8988T (cell line): ENCODE results near the gene SCUBE1.

Source experiments
- DNase-seq: peaks from one replicate; pipeline ENCODE4 v3.0.0; 2011

SCUBE1 gene

DNA sequence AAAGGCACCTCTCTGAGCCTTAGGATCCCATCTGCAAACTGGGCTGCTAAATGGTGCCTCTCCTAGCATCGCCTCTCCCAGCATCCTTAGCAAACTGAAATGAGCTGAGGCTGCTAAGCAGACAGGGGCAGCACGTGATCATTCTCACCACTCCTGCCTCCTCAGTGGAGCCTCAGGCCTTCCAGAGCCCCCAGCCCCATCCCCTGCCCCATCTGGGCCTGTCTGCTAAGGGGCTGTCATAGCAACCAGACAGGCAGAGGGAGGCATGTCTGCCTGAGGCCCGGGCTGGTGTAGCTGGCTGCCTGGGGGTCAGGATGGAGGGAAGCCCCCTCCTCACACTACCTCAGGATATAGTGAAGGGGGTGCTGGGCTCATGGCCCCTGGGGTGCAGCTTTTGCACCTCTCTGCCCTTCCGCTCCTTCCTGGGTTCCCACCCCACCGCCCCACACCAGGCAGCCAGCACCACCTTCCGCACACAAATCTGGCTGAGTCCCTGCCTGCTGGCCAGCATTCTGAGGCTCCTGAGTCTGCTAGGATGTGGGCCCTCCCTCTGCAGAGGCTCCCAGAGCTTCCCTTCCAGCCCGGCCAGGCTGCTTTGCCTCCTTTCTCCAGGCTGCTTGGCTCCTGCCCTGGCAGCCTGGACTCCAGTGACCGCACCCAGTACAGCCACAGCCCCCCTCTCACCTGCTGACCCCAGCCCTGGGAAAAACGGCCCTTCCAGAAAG lies 108.7 kb downstream of the SCUBE1 start:
- DNase-seq = no peak

DNA sequence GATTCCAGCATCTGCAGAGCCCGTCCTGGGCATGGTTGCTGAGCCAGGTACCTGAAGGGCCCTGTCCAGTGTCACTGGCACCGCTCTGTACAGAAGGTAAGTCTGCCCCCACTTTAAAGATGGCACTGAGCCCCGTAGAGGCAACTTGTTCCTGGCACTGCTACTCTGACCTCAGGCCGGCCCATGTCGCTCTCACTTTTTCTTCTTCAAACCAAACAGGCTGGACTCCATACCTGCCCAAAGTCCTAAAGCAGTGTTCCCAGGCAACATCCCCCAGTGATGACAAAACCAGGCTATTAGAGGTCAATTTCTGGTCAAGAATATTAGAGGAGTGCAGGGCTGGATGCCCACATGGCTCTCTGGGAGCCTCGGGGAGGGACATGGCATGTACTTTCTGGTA lies 109.6 kb downstream of the SCUBE1 start:
- DNase-seq = no peak

DNA sequence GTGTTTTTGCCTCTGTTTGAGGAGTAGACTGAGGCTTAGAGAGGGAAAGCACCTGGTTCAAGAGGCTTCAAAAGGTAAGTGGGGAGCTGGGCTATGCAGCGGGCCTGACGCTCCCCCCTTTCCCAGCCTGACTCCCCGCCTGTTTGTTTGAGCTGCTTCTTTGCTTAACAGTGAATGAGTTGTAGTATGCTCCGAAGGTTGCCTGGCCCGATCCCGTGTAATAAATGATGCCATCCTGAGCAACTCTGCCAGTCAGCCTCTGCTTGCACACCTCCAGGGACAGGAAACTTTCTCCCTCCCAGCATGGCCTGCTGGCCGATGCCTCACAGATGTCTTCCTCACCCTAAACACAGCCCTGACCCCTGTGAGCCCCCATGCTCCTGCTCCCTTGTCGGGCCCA lies 110.7 kb downstream of the SCUBE1 start:
- DNase-seq = no peak

DNA sequence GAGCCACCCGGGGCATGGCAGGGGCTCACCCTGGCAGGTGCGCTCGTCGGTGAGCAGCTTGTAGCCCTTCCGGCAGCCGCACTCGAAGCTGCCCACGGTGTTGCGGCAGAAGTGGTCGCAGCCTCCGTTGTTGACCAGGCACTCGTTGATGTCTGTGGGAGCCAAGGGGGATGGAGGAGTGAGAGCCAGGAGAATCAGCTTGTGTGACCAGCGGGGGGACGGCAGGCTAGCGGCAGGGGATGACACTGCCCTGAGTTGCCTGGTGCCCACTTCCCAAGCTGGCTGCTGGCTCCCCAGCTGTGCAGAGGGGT lies 111.5 kb downstream of the SCUBE1 start:
- no peak for DNase-seq

DNA sequence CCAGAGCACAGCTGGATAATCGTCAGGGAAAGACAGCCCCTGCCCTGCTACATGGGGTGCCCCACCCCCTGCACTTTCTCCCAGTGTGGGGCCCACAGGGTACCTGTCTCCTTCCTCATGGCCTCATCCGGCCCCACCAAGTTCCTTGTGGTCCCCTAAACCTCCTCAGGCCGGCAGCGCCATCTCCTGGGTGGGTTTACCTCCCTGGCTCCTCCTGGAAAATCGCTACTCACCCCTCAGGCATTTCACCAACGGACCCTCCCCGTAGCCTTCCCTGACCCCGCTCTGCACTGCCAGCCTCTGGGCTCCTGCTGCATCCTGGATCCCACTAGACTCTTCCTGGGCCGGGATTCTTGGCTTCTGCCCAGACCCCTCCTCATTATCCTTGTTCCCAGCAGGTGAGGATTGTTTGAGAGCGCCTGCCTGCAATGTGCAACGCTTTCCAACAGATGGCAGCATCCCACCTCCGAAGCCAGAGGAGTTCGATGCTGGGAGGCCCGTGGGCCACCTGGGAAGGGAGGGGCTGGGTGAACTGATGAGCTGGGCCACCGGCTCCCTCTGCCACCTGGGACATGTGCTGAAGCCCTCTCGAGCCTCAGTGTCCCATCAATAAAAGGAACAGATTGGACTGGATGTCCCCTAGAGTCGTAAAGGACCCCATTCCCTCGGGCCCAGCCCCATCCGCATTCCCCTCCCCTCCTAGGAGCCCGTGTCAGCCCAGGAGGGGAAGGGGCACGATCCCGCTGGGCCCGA lies 112.0 kb downstream of the SCUBE1 start:
- DNase-seq = peak; percentile 87

DNA sequence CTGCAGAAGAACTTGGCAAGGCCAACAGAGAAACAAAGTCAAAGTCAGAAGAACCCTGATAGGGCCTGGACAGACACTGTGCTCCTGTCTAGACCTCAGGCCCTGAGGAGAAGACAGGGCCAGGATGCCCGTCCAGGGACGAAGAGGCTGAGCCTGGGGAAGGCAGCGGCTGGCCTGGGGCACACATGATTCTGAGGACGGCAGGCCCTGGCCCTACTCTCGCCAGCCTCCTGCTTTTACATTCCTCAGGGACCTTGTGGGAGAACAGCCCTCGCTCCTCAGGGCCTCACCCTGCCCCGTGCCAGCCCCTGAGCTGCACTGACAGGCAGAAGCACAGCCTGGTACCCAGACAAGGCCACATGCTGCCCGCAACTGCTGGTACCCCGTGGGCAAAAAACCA lies 112.6 kb downstream of the SCUBE1 start:
- DNase-seq = no peak

DNA sequence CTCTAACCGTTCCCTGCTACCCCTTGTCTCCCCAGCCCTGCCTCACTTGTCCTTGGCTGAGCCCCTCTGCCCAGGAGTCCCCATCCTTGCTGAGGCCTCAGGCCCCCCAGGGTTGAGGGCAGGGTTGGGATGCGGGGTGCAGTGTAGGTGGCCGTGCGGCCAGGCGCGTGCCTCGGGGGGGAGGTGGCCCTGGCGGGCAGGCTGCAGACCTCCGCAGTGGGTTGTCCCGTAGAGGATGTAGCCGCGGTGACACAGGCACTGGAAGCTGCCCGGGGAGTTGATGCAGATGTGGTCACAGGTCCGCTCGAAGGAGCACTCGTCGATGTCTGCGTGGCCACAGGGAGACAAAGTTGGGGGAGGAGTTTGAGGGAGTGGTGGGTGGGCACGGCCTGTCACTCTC lies 114.3 kb downstream of the SCUBE1 start:
- no peak for DNase-seq

DNA sequence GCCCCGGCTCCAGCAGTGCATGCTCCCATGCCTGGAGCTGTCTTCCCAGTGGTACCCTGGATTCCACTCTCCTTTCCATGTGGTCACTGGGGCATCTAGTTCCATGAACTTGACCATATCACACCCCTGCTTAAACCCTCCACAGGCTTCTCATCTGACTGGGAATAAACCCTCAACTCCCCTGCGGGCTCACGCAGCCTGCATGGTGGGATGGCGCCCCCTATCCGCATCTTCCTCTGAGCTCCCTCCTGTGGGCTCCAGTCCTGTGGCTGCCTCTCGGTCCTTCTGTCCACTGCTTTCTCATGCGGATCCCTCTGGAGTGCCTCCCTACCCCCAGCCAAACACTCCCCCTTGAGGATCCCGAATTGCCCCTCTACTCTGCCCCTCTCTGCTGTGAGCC lies 114.8 kb downstream of the SCUBE1 start:
- DNase-seq = peak; percentile 71

DNA sequence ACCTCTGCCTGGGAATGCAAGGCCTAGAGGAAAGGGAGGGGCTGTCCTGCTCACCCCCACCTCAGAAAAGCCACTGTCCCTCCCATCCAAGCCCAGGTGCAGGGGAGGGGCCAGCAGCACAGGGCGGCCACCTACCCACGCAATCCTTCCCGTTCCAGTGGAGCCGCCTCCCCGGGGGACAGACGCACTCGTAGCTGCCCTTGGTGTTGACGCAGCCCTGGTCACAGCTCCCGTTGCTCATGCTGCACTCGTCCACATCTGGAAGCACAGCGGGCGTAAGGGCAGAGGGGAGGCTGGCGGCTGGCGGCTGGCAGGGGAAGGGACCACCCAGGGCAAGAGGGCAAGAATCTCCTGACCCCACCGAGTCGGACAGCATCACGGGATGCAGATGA lies 115.9 kb downstream of the SCUBE1 start:
- no peak for DNase-seq

DNA sequence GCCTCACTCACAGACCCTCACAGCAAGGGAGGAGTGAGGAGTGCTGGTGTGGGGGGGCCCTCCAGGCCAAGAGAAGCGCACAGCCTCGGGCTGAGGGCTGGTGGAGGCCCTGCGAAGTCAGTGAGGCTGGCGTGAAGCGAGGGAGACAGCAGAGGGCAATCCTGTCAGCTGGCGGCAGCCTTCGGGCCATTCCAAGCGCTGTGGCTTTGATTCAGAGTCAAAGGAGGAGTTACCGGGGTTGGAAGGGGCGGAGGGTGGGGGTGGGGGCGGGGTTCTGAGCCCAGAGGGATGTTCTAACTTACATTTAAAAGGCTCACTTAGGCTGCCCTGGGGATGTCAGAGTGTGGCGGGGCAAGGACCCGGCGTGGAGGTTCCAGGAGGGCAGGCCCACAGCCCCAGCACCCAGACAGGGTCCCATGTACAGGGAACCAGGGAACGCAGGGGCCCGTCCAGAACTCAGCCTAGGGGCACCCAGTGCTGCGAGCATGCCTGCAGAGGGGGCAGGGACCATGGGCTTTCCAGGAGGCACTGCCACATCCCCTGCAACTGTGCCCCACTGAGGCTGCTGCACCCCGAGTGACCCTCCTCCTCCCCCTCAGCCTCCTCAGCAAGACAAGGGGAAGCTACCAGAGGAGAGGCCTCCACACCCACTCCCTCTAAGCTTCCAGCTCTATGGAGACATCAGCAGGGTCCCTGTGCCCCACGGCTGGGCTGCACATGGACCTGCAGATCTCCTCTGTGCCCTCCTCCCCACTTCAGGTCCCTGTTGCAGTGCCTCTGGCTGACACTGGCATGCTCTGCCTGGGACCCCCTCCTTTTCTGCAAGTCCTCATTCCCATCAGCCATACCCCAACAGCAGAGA lies 116.6 kb downstream of the SCUBE1 start:
- no peak for DNase-seq

DNA sequence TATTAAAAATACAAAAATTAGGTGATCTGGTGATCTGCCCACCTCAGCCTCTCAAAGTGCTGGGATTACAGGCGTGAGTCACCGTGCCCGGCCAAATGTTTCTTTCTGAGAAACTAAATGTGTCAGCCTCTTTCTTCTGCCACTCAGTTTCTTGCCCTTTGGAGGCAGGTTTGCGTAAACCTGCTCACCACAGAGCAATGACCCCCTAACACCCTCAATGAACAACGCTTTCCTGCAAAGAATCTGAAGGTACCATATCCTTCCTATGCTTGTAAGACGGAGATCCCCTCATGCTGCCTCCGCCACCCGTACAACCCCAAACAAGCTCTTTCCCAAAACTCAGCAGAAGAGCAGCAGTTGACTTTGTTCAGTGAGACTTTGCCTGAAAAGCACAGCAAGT lies 117.6 kb downstream of the SCUBE1 start:
- no peak for DNase-seq

DNA sequence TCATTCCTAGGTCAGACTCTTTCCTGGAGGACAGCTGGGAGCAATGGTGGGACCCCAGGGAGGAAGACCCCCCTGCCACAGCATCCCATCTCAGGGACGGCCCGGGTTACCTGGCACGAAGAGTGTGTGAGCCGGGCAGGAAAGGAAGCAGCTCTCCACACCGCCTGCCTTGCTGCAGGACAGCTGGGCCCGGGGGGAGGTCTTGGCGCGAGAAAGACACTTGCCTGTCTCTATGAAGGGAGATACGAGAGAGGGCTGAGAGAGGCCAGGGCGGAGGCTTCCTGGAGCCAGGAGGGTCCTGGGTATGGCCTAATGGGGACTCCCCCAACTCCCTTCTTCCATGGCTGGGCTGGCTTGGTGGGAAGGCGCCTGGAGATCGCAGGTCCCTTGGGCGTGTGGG lies 120.2 kb downstream of the SCUBE1 start:
- no peak for DNase-seq

DNA sequence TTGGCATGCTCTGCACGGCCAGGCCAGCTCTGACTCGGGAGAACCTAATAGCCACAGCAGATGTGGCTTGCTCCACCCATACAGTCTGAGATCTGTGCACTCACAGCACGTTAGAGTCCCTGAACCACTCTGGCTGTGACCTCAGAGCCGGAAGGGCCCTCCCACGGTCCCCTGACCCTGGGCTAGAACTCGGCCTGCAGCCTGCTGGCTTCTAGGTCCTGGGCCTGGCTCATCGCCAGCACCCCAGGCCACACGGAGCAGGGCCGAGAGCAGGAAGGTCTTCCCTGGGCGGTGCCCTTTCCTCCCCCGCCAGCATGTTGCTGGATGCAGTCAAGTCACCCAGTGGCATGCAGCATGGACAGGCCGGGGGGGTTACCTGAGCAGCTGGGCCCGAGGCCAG lies 120.9 kb downstream of the SCUBE1 start:
- DNase-seq = no peak

DNA sequence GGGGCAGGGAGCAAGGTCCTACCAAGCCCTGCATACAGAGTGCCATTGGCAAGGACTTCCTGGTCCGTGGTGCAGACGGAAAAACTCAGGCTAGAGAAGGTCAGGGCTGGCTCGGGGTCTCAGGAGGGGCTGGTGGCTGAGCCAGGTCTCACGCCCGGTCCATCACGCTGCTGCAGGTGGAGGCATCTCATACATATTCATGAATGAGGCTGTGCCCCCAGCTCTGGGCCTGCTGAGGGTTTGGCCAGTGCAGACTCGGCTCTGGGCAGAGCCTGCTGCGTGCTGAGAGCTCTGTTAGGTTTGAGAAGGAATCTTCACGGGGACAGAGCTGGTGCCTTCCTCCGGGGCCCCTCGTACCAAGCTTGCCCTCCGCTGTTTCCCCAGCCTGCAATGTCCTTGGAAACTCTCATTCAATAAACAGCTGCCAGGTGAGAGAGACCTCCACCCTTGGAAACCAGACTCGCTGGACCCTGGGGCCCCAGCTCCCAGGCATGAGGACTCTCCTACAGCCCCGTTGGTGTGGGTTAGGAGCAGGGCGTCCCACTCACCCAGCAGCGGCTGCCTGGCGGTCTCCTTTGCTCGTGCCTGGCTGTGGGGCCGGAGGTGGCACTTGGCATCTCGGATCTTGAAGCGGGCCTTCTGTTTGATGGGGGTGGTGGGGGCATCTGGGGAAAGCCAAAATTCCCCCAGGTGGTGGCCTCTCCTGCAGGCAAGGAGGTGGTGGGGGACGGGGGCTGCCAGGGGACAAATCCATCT lies 122.4 kb downstream of the SCUBE1 start:
- no peak for DNase-seq

DNA sequence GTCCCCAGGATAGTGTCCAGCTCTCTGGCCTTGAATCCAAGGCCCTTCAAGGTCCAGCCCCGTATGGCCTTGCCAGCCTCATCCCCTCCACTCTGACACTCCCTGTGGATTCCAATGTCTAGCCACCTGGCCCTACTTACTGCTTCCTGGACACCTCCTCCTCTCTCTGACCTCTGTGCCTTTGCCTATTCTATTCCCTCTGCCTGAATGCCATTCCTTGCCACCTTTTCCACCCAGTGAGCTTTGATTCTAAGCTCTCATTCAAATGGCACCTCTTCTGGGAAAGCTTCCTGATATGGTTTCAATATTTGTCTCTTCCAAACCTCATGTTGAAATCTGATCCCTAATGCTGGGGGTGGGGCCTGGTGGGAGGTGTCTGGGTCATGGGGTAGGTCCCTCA lies 124.4 kb downstream of the SCUBE1 start:
- no peak for DNase-seq

DNA sequence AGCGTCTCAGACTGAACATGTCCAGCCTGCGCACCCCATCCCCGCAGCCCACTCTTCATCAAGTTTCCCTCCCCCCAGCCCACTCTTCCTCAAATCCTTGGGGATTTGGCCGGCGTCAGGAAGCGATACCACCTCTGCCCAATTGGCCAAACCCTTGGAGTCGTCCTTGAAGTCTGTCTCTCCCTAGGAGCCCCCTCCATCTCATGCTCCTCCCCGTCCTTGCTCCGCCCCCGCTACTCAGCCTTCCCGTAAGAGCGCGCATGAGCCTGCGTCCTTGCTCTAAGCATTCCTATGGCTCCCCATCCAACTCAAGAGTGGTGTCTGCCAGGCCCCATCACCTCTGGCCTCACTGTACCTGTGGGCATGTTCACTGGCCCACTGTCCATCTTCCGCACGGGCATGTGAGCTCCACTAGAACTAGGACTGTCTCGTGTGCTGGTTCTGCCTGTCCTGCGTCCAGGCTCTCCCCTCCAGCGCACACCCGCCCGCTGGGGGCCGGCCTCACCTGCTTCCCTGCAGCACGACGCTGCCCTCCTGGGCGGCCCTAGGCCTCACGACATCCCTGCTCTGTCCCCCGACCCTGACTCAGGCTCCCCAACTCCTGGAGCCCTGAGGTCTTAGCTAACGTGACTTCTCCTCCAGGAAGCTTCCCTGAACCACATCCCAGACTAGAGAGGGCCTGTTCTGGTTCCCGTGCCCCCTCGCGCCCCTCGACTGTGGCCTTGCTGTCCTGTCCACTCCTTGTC lies 125.7 kb downstream of the SCUBE1 start:
- DNase-seq = no peak

DNA sequence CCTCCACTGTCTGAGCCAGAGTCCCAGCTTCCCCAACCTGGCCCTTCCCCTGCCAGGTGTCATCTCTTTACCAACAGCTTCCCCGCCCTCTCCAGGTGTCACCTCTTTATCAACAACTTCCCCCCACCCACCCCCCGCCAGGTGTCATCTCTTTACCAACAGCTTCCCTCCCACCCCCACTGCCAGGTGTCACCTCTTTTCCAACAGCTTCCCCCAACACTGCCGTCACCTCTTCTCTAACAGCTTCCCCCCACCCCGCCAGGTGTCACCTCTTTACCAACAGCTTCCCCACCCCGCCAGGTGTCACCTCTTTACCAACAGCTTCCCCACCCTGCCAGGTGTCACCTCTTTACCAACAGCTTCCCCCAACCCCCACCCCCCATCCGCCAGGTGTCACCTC lies 126.4 kb downstream of the SCUBE1 start:
- no peak for DNase-seq

DNA sequence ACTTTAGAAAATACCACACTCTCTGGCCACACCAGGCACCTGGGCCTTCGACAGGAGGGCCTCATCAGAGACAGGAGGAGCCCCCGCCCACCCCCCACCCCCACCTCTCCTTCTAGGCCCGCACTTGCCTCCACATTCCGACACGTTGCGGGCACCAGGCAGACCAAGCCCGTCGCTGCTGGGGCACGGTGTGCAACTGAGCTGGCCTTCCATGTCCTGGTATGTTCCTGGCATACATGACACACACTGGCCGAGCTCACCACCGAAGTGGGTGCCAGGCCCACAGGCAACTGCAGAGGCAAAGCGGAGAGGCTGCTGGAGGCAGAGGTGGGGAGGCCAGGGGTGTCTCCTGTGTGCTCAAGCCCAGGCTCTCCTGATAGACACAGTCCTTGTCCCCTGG lies 129.2 kb downstream of the SCUBE1 start:
- DNase-seq = no peak

DNA sequence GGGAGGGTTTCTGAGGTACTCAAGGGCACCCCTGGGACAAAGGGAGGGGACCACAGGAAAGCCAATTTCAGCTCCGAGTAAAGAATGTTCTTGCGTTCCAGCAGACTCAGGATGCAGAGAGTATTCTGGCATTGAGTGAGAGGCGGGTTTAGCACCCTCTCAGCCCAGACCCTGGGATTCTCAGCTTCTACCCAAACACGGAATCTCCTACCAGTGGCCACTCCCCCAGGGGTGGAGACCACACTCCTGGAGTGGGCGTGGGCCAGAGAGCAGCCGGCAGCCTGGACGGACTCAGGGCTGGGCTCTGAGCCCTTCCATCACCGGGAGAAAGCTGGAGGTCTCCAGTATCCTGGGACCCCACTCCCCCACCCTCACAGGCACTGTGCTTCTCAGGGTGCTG lies 130.1 kb downstream of the SCUBE1 start:
- DNase-seq = no peak

DNA sequence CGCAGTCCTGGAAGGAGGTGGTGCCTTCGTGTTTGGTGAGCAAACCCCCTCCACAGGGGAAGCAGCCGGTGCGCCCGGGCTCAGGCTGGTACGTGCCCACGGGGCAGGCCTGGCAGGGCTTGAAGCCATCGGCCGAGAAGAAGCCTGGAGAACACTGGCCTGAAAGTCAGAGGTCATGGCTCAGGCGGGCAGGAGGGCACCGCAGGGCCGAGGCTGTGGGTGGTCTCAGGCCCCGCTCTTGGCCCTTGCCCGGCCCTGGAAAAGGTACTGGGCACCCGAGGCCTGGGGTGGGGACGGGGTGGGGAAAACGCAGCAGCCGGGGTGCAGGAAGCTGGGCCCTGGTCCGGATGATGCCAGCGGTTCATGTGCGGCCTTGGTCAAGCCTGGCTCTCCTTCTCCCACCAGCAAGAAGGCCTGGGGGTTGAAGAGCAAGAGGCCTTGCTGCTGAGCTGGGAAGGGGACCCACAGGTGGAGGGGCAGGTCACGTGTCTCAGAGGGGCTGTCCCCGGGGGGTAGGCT lies 130.7 kb downstream of the SCUBE1 start:
- DNase-seq = no peak

DNA sequence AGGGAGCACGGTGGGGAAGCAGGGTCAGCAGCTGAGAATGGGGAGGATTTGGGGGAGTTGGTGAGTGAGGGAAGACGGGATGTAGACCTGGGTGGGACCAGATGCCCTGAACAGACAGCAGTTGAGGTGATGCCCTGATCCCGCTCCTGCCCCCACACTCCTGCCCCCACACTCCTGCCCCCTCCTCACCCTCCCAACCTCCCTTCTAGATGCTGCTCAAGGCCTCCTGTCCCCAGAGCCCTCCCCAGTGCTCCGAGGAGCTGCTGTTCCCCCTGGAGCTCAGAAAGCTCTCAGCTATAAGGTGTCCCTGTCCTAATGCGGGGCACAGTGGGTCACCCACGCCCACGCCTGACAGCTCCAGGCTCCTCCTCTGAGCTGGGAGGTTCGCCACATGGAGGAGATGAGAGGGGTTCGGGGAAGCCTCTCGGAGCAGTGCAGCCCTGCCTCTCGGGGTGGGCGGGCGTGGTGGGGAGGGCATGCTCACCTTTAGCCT lies 131.2 kb downstream of the SCUBE1 start:
- no peak for DNase-seq
